ENCODE measurements around the gene UGT1A5.

- TF ChIP-seq CTCF (optimal IDR thresholded peaks at IDR 0.05 in 1 of 3, IDR thresholded peaks at IDR 0.05 in 1 of 3, conservative IDR thresholded peaks at IDR 0.05 in 1 of 3; ENCODE audit: extremely low read depth in 1 of 3, insufficient read depth in 2 of 3, low read length in 3 of 3) (no peak), EZH2 (IDR thresholded peaks at IDR 0.05; ENCODE audit: low read length) (no peak)
Observed at GRCh38 chr2:233815861-233816260, 103.2 kb downstream of the UGT1A5 start.

All from keratinocyte (primary cell).